ENCODE measurements around the gene ITPK1. TPM values are rescaled to one million over a fixed set of nuclear protein-coding genes. Genes with fewer than 3 reads are reported as not detected.

Gene ITPK1
- total RNA-seq, 1 experiment from 2014 or later: 66.2 TPM

DNA sequence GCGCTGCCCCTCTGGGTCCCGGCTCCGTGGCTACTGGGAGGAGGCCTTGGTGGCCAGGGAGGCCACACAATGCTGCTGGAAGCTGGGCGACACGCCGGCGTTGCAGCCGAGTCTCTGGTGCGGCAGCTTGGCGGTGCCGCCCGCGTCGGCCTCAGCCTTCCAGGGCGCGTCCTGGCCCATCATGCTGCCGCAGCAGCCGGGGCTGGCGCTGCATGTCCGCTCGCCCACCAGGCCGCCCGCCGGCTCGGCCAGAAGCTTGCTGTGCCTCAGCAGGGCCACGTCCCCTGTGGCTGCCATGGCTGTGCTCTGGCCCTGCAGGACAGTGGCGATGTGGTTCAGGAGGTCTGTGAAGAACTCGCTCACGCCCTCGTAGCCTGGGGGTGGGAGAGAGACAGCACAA, 174.2 kb downstream of the ITPK1 start:
- Histone ChIP-seq H3K4me2 (ENCODE audit: low read length) (no peak overlapping the region), H3K27me3 (ENCODE audit: low read length) (no peaks in the 10 kb centered on the region), H3K4me3 (ENCODE audit: low read length) (no peak overlapping the region), H3K36me3 (ENCODE audit: low read depth, low read length) (no peaks in the 10 kb centered on the region), H4K20me1 (ENCODE audit: low read length) (no peaks in the 10 kb centered on the region), H3K9ac (ENCODE audit: low read length) (no peak overlapping the region), H3K27ac (ENCODE audit: low read length) (no peak overlapping the region), H3K9me3 (ENCODE audit: low read length) (no peaks in the 10 kb centered on the region), H3K9me2 (replicated peaks; ENCODE audit: low read length) (no peaks in the 10 kb centered on the region), H2AFZ (ENCODE audit: low read length) (no peak overlapping the region), H3F3A (ENCODE audit: low read length, unreplicated experiment) (no peaks in the 10 kb centered on the region), H3K79me2 (ENCODE audit: low read length) (no peaks in the 10 kb centered on the region), H3K4me1 (ENCODE audit: insufficient read depth, low read length) (peaks cover 16% of the 10 kb centered on the region)
- ATAC-seq: no peak
- BruUV-seq (replicated peaks): no TSS peak
- POLR2A ChIA-PET (ENCODE audit: unreplicated experiment): no interaction called here
- no peak for TF ChIP-seq EZH2 (IDR thresholded peaks at IDR 0.05; ENCODE audit: low read length, unreplicated experiment)
- TF ChIP-seq, protein P1, sequence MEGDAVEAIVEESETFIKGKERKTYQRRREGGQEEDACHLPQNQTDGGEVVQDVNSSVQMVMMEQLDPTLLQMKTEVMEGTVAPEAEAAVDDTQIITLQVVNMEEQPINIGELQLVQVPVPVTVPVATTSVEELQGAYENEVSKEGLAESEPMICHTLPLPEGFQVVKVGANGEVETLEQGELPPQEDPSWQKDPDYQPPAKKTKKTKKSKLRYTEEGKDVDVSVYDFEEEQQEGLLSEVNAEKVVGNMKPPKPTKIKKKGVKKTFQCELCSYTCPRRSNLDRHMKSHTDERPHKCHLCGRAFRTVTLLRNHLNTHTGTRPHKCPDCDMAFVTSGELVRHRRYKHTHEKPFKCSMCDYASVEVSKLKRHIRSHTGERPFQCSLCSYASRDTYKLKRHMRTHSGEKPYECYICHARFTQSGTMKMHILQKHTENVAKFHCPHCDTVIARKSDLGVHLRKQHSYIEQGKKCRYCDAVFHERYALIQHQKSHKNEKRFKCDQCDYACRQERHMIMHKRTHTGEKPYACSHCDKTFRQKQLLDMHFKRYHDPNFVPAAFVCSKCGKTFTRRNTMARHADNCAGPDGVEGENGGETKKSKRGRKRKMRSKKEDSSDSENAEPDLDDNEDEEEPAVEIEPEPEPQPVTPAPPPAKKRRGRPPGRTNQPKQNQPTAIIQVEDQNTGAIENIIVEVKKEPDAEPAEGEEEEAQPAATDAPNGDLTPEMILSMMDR (conservative IDR thresholded peaks at IDR 0.05; ENCODE audit: low read depth, low read length): no peak
- TF ChIP-seq EZH2phosphoT487 (IDR thresholded peaks at IDR 0.05; ENCODE audit: borderline replicate concordance, low read length): no peak
- CTCF ChIA-PET: no interaction called here
- intact Hi-C loops (cut with micrococcal nuclease): no loop called here
- no peak for DNase-seq

DNA sequence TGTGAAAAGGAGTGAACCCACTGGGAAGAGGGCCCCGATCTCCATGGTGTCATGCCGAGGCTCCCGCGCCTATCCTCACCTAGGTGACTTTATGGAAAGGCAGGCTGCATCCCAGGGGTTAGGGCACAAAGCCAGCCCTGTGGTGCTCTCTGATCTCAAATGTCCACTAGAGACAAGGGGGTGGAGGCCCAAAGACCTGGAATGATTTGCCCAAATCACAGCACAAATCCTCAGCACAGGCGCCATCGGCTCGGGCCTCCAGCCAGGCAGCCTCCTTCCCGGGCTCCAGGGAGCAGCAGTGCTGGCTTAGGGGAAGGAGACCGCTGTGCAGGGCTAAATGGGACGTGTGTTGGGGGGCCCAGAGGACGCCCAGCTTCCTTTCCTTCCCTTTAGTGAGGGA, 175.2 kb downstream of the ITPK1 start:
- Histone ChIP-seq H3K27ac (ENCODE audit: low read length) (no peak overlapping the region), H3K4me3 (ENCODE audit: low read length) (no peak overlapping the region), H3K9me3 (ENCODE audit: low read length) (no peaks in the 10 kb centered on the region), H3K9me2 (replicated peaks; ENCODE audit: low read length) (no peaks in the 10 kb centered on the region), H3K27me3 (ENCODE audit: low read length) (no peaks in the 10 kb centered on the region), H3K79me2 (ENCODE audit: low read length) (no peaks in the 10 kb centered on the region), H2AFZ (ENCODE audit: low read length) (no peak overlapping the region), H3K9ac (ENCODE audit: low read length) (no peak overlapping the region), H4K20me1 (ENCODE audit: low read length) (no peaks in the 10 kb centered on the region), H3K4me1 (ENCODE audit: insufficient read depth, low read length) (peaks cover 8% of the 10 kb centered on the region), H3F3A (ENCODE audit: low read length, unreplicated experiment) (no peaks in the 10 kb centered on the region), H3K36me3 (ENCODE audit: low read depth, low read length) (no peaks in the 10 kb centered on the region), H3K4me2 (ENCODE audit: low read length) (no peak overlapping the region)
- DNase-seq (no peak), ATAC-seq (no peak)
- intact Hi-C loops (cut with micrococcal nuclease): no loop called here
- CTCF ChIA-PET: no interaction called here
- BruUV-seq (replicated peaks): no TSS peak
- POLR2A ChIA-PET (ENCODE audit: unreplicated experiment): no interaction called here
- TF ChIP-seq EZH2phosphoT487 (IDR thresholded peaks at IDR 0.05; ENCODE audit: borderline replicate concordance, low read length) (no peak), EZH2 (IDR thresholded peaks at IDR 0.05; ENCODE audit: low read length, unreplicated experiment) (no peak)
- TF ChIP-seq, protein P1 (conservative IDR thresholded peaks at IDR 0.05; ENCODE audit: low read depth, low read length): no peak

DNA sequence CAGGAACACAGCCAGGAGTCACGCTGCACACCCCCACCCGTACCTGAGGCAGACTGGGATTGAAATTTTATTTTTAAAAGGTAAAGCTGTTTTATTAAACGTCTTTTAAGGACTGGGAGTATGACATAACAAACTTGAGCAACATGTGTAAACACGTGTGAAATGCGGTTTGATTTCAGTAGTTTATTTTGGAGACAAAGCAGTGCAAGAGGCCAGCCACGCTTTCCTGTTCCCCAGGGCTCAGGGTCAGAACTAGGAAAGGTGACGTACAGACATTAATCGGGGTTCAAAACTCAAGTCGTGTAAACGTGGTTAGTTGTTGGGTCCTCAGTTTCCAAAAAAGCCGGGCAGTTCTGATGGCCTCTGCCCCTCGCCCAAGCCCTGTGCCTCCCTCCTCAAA, 176.0 kb downstream of the ITPK1 start:
- Histone ChIP-seq H3K79me2 (ENCODE audit: low read length) (no peaks in the 10 kb centered on the region), H3K4me1 (ENCODE audit: insufficient read depth, low read length) (peaks cover 8% of the 10 kb centered on the region), H3K9me2 (replicated peaks; ENCODE audit: low read length) (no peaks in the 10 kb centered on the region), H3K4me2 (ENCODE audit: low read length) (no peak overlapping the region), H3K27ac (ENCODE audit: low read length) (no peak overlapping the region), H3K9me3 (ENCODE audit: low read length) (no peaks in the 10 kb centered on the region), H2AFZ (ENCODE audit: low read length) (no peak overlapping the region), H3K36me3 (ENCODE audit: low read depth, low read length) (no peaks in the 10 kb centered on the region), H3K9ac (ENCODE audit: low read length) (no peak overlapping the region), H4K20me1 (ENCODE audit: low read length) (no peaks in the 10 kb centered on the region), H3F3A (ENCODE audit: low read length, unreplicated experiment) (no peaks in the 10 kb centered on the region), H3K4me3 (ENCODE audit: low read length) (no peak overlapping the region), H3K27me3 (ENCODE audit: low read length) (no peaks in the 10 kb centered on the region)
- ATAC-seq (no peak), DNase-seq (no peak)
- no TSS peak for BruUV-seq (replicated peaks)
- intact Hi-C loops (cut with micrococcal nuclease): no loop called here
- ChIA-PET POLR2A (ENCODE audit: unreplicated experiment) (no interaction called here), CTCF (no interaction called here)
- no peak for TF ChIP-seq EZH2 (IDR thresholded peaks at IDR 0.05; ENCODE audit: low read length, unreplicated experiment)
- no peak for TF ChIP-seq EZH2phosphoT487 (IDR thresholded peaks at IDR 0.05; ENCODE audit: borderline replicate concordance, low read length)
- TF ChIP-seq, protein P1 (conservative IDR thresholded peaks at IDR 0.05; ENCODE audit: low read depth, low read length): no peak

All from PC-3 (cell line).